ENCODE data around the gene KAT6B.
"Not testable (repeated sequence)": the region's sequence is repeated elsewhere in the genome, so short reads cannot be mapped to it uniquely, and the experiment has no call there.

Gene KAT6B

GRCh38 chr10:74893329-74893728, 66.9 kb downstream of the KAT6B start:
- DNase-seq, result not testable (repeated sequence)

- DNase-seq, result no peak
Observed at GRCh38 chr10:74896788-74897527, 70.6 kb downstream of the KAT6B start.

GRCh38 chr10:74898201-74898976, 72.0 kb downstream of the KAT6B start:
- peak; percentile 8 for DNase-seq

GRCh38 chr10:74900297-74900696, 73.9 kb downstream of the KAT6B start:
- peak; percentile 47 for DNase-seq

- no peak for DNase-seq
Observed at GRCh38 chr10:74901301-74901700, 74.9 kb downstream of the KAT6B start.

- DNase-seq, result no peak
Observed at GRCh38 chr10:74901867-74902450, 75.6 kb downstream of the KAT6B start.

GRCh38 chr10:74903491-74903890, 77.1 kb downstream of the KAT6B start:
- no peak for DNase-seq

GRCh38 chr10:74906611-74907198, 80.3 kb downstream of the KAT6B start:
- no peak for DNase-seq

- no peak for DNase-seq
Observed at GRCh38 chr10:74909670-74910069, 83.3 kb downstream of the KAT6B start.

GRCh38 chr10:74910241-74910975, 84.0 kb downstream of the KAT6B start:
- no peak for DNase-seq

GRCh38 chr10:74910976-74911350, 84.6 kb downstream of the KAT6B start:
- DNase-seq, result no peak

- DNase-seq, result no peak
Observed at GRCh38 chr10:74912182-74912581, 85.8 kb downstream of the KAT6B start.

- DNase-seq, result no peak
Observed at GRCh38 chr10:74912682-74913081, 86.3 kb downstream of the KAT6B start.

GRCh38 chr10:74913377-74913979, 87.1 kb downstream of the KAT6B start:
- peak; percentile 9 for DNase-seq

- DNase-seq, result no peak
Observed at GRCh38 chr10:74916283-74916682, 89.9 kb downstream of the KAT6B start.

- no peak for DNase-seq
Observed at GRCh38 chr10:74917481-74918077, 91.2 kb downstream of the KAT6B start.

GRCh38 chr10:74919671-74920070, 93.3 kb downstream of the KAT6B start:
- no peak for DNase-seq

- not testable (repeated sequence) for DNase-seq
Observed at GRCh38 chr10:74921070-74921469, 94.7 kb downstream of the KAT6B start.

- no peak for DNase-seq
Observed at GRCh38 chr10:74921744-74922143, 95.3 kb downstream of the KAT6B start.

GRCh38 chr10:74922921-74923320, 96.5 kb downstream of the KAT6B start:
- no peak for DNase-seq

GRCh38 chr10:74923556-74923955, 97.2 kb downstream of the KAT6B start:
- no peak for DNase-seq

Data from CD4-positive, alpha-beta T cell treated with Interleukin-10 for 1 hour (primary cell).